Measurements from ENCODE around the gene MRPL16.

GRCh38 chr11:59756558-59756840, 54.1 kb downstream of the MRPL16 start:
- no peak for TF ChIP-seq ZNF350 (tag by site-specific recombination; IDR thresholded peaks at IDR 0.05)
- TF ChIP-seq ZNF280D (tag by site-specific recombination; IDR thresholded peaks at IDR 0.05): no peak
- TF ChIP-seq ZNF837 (tag by site-specific recombination; IDR thresholded peaks at IDR 0.05): no peak
- TF ChIP-seq BCL11A (tag by site-specific recombination; IDR thresholded peaks at IDR 0.05; ENCODE audit: low read depth): no peak
- no peak for TF ChIP-seq ZNF660 (tag by site-specific recombination; IDR thresholded peaks at IDR 0.05)
- TF ChIP-seq, protein P1, sequence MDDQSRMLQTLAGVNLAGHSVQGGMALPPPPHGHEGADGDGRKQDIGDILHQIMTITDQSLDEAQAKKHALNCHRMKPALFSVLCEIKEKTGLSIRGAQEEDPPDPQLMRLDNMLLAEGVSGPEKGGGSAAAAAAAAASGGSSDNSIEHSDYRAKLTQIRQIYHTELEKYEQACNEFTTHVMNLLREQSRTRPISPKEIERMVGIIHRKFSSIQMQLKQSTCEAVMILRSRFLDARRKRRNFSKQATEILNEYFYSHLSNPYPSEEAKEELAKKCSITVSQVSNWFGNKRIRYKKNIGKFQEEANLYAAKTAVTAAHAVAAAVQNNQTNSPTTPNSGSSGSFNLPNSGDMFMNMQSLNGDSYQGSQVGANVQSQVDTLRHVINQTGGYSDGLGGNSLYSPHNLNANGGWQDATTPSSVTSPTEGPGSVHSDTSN (CRISPR knock-in tag; IDR thresholded peaks at IDR 0.05): no peak
- TF ChIP-seq, protein P2, sequence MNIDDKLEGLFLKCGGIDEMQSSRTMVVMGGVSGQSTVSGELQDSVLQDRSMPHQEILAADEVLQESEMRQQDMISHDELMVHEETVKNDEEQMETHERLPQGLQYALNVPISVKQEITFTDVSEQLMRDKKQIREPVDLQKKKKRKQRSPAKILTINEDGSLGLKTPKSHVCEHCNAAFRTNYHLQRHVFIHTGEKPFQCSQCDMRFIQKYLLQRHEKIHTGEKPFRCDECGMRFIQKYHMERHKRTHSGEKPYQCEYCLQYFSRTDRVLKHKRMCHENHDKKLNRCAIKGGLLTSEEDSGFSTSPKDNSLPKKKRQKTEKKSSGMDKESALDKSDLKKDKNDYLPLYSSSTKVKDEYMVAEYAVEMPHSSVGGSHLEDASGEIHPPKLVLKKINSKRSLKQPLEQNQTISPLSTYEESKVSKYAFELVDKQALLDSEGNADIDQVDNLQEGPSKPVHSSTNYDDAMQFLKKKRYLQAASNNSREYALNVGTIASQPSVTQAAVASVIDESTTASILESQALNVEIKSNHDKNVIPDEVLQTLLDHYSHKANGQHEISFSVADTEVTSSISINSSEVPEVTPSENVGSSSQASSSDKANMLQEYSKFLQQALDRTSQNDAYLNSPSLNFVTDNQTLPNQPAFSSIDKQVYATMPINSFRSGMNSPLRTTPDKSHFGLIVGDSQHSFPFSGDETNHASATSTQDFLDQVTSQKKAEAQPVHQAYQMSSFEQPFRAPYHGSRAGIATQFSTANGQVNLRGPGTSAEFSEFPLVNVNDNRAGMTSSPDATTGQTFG (tag by site-specific recombination; IDR thresholded peaks at IDR 0.05; ENCODE audit: borderline replicate concordance): no peak

Measured in HEK293 (cell line).